Measurements from ENCODE around the gene LATS2.
"Not testable (repeated sequence)": the region's sequence is repeated elsewhere in the genome, so short reads cannot be mapped to it uniquely, and the experiment has no call there.

LATS2 gene

GRCh38 chr13:20939662-20940061, 121.7 kb downstream of the LATS2 start:
- TF ChIP-seq CTCF (IDR thresholded peaks at IDR 0.05; ENCODE audit: borderline replicate concordance, extremely low read depth, low read length, poor library complexity, severe bottlenecking), result no peak
- no peak for TF ChIP-seq EZH2 (IDR thresholded peaks at IDR 0.05; ENCODE audit: borderline replicate concordance, low read depth, low read length, severe bottlenecking)
- DNase-seq (no peak), ATAC-seq (ENCODE audit: insufficient read depth, low read depth) (no peak)
- Histone ChIP-seq H3K9ac (ENCODE audit: low read depth, low read length) (no peak overlapping the region), H3K27me3 (ENCODE audit: insufficient read depth, low read length, poor library complexity) (peaks cover 9% of the 10 kb centered on the region), H3K4me1 (ENCODE audit: insufficient read depth, low read length) (no peaks in the 10 kb centered on the region), H3K36me3 (ENCODE audit: insufficient read depth, low read length) (no peaks in the 10 kb centered on the region), H4K20me1 (ENCODE audit: insufficient read depth, low read length) (no peaks in the 10 kb centered on the region), H2AFZ (ENCODE audit: low read depth, low read length) (no peak overlapping the region), H3K27ac (ENCODE audit: low read length) (no peak overlapping the region), H3K4me2 (ENCODE audit: insufficient read depth, low read length) (no peak overlapping the region), H3K4me3 (ENCODE audit: low read depth in 1 of 2, low read length in 2 of 2) (no peak overlapping the region), H3K9me3 (ENCODE audit: insufficient read depth, low read length, severe bottlenecking) (no peaks in the 10 kb centered on the region), H3K79me2 (ENCODE audit: insufficient read depth, low read length) (no peaks in the 10 kb centered on the region)

- Histone ChIP-seq H4K20me1 (ENCODE audit: insufficient read depth, low read length) (no peaks in the 10 kb centered on the region), H3K27me3 (ENCODE audit: insufficient read depth, low read length, poor library complexity) (peaks cover 10% of the 10 kb centered on the region), H3K79me2 (ENCODE audit: insufficient read depth, low read length) (no peaks in the 10 kb centered on the region), H3K36me3 (ENCODE audit: insufficient read depth, low read length) (no peaks in the 10 kb centered on the region), H3K4me3 (ENCODE audit: low read depth in 1 of 2, low read length in 2 of 2) (no peak overlapping the region), H2AFZ (ENCODE audit: low read depth, low read length) (no peak overlapping the region), H3K4me1 (ENCODE audit: insufficient read depth, low read length) (no peaks in the 10 kb centered on the region), H3K4me2 (ENCODE audit: insufficient read depth, low read length) (no peak overlapping the region), H3K27ac (ENCODE audit: low read length) (no peak overlapping the region), H3K9me3 (ENCODE audit: insufficient read depth, low read length, severe bottlenecking) (no peaks in the 10 kb centered on the region), H3K9ac (ENCODE audit: low read depth, low read length) (no peak overlapping the region)
- DNase-seq (no peak), ATAC-seq (ENCODE audit: insufficient read depth, low read depth) (no peak)
- TF ChIP-seq CTCF (IDR thresholded peaks at IDR 0.05; ENCODE audit: borderline replicate concordance, extremely low read depth, low read length, poor library complexity, severe bottlenecking) (no peak), EZH2 (IDR thresholded peaks at IDR 0.05; ENCODE audit: borderline replicate concordance, low read depth, low read length, severe bottlenecking) (no peak)
These were observed 123.1 kb downstream of the LATS2 start for GRCh38 chr13:20938302-20938701.

GRCh38 chr13:20927596-20928257, 133.7 kb downstream of the LATS2 start:
- TF ChIP-seq EZH2 (IDR thresholded peaks at IDR 0.05; ENCODE audit: borderline replicate concordance, low read depth, low read length, severe bottlenecking) (no peak), CTCF (IDR thresholded peaks at IDR 0.05; ENCODE audit: borderline replicate concordance, extremely low read depth, low read length, poor library complexity, severe bottlenecking) (no peak)
- Histone ChIP-seq H3K36me3 (ENCODE audit: insufficient read depth, low read length) (no peaks in the 10 kb centered on the region), H3K79me2 (ENCODE audit: insufficient read depth, low read length) (no peaks in the 10 kb centered on the region), H3K9ac (ENCODE audit: low read depth, low read length) (no peak overlapping the region), H3K4me3 (ENCODE audit: low read depth in 1 of 2, low read length in 2 of 2) (no peak overlapping the region), H3K27me3 (ENCODE audit: insufficient read depth, low read length, poor library complexity) (no peaks in the 10 kb centered on the region), H4K20me1 (ENCODE audit: insufficient read depth, low read length) (no peaks in the 10 kb centered on the region), H3K9me3 (ENCODE audit: insufficient read depth, low read length, severe bottlenecking) (no peaks in the 10 kb centered on the region), H3K4me1 (ENCODE audit: insufficient read depth, low read length) (no peaks in the 10 kb centered on the region), H3K4me2 (ENCODE audit: insufficient read depth, low read length) (no peak overlapping the region), H3K27ac (ENCODE audit: low read length) (no peak overlapping the region), H2AFZ (ENCODE audit: low read depth, low read length) (no peak overlapping the region)
- ATAC-seq (ENCODE audit: insufficient read depth, low read depth) (no peak), DNase-seq (no peak)

- H2AFZ ChIP-seq (ENCODE audit: low read depth, low read length); H3K27me3 ChIP-seq (ENCODE audit: insufficient read depth, low read length, poor library complexity); H3K4me2 ChIP-seq (ENCODE audit: insufficient read depth, low read length); H3K36me3 ChIP-seq (ENCODE audit: insufficient read depth, low read length); H3K9me3 ChIP-seq (ENCODE audit: insufficient read depth, low read length, severe bottlenecking); H3K27ac ChIP-seq (ENCODE audit: low read length); H4K20me1 ChIP-seq (ENCODE audit: insufficient read depth, low read length); H3K4me3 ChIP-seq (ENCODE audit: low read depth in 1 of 2, low read length in 2 of 2); H3K4me1 ChIP-seq (ENCODE audit: insufficient read depth, low read length); DNase-seq; H3K79me2 ChIP-seq (ENCODE audit: insufficient read depth, low read length); ATAC-seq (ENCODE audit: insufficient read depth, low read depth); H3K9ac ChIP-seq (ENCODE audit: low read depth, low read length): not testable (repeated sequence)
These were observed 136.0 kb downstream of the LATS2 start for GRCh38 chr13:20925395-20925790.

Data from DND-41 (cell line).